ENCODE results near the gene DAZAP2. TPM values are rescaled to one million over a fixed set of nuclear protein-coding genes. Genes with fewer than 3 reads are reported as not detected.
A peak's percentile ranks its signal among the peaks of the same experiment; 100 is the strongest.
"Not testable (repeated sequence)": the region's sequence is repeated elsewhere in the genome, so short reads cannot be mapped to it uniquely, and the experiment has no call there.

DAZAP2 gene
- total RNA-seq, 2 donors from 2014 or later = 78.3 to 141 TPM

GRCh38 chr12:51246254-51246853 lies 7.7 kb downstream of the DAZAP2 start:
- Mint-ChIP-seq H3K4me3 (peak overlapping the region; percentile 69), H3K9me3 (no peaks in the 10 kb centered on the region), H3K4me1 (ENCODE audit: low read depth in 2 of 2) (peaks cover 42 to 44% of the 10 kb centered on the region in 2 donors), H3K27ac (peak overlapping the region; percentile 87 to 93), H3K36me3 (peaks cover 14% of the 10 kb centered on the region), H3K27me3 (no peaks in the 10 kb centered on the region)
- ATAC-seq = peak; percentile 80 to 81
- no peak for DNase-seq (ENCODE audit: low spot score)

GRCh38 chr12:51247523-51248206 lies 9.0 kb downstream of the DAZAP2 start:
- no peak for DNase-seq (ENCODE audit: low spot score)
- peak in 1 of 2 donors; percentile 22 for ATAC-seq
- Mint-ChIP-seq H3K4me3 (no peak overlapping the region), H3K27ac (peak overlapping the region; percentile 87 to 93), H3K36me3 (peaks cover 6% of the 10 kb centered on the region), H3K4me1 (ENCODE audit: low read depth in 2 of 2) (peaks cover 36 to 39% of the 10 kb centered on the region in 2 donors), H3K27me3 (no peaks in the 10 kb centered on the region), H3K9me3 (no peaks in the 10 kb centered on the region)

- DNase-seq (ENCODE audit: low spot score) = no peak
- Mint-ChIP-seq H3K4me3 (no peak overlapping the region), H3K27ac (no peak overlapping the region), H3K4me1 (ENCODE audit: low read depth in 2 of 2) (peaks cover 7 to 10% of the 10 kb centered on the region in 2 donors), H3K9me3 (no peaks in the 10 kb centered on the region), H3K36me3 (no peaks in the 10 kb centered on the region), H3K27me3 (no peaks in the 10 kb centered on the region)
- no peak for ATAC-seq
These were observed 14.7 kb downstream of the DAZAP2 start for GRCh38 chr12:51253276-51253675.

- Mint-ChIP-seq H3K4me3 (no peak overlapping the region), H3K9me3 (no peaks in the 10 kb centered on the region), H3K27me3 (no peaks in the 10 kb centered on the region), H3K36me3 (no peaks in the 10 kb centered on the region), H3K4me1 (ENCODE audit: low read depth in 2 of 2) (peaks cover 4 to 7% of the 10 kb centered on the region in 2 donors), H3K27ac (no peak overlapping the region)
- no peak for DNase-seq (ENCODE audit: low spot score)
- ATAC-seq = no peak
These were observed 15.9 kb downstream of the DAZAP2 start for GRCh38 chr12:51254536-51254935.

GRCh38 chr12:51259600-51259999 lies 21.0 kb downstream of the DAZAP2 start:
- not testable (repeated sequence) for ATAC-seq, H3K9me3 Mint-ChIP-seq, H3K27me3 Mint-ChIP-seq

GRCh38 chr12:51262758-51263177 lies 24.1 kb downstream of the DAZAP2 start:
- peaks cover 5% of the 10 kb centered on the region for H3K36me3 Mint-ChIP-seq
- DNase-seq (ENCODE audit: low spot score) = no peak

More at GRCh38 chr12:51259600-51259999, 21.0 kb downstream of the DAZAP2 start:
- not testable (repeated sequence) for DNase-seq (ENCODE audit: low spot score); H3K36me3 Mint-ChIP-seq; H3K27ac Mint-ChIP-seq; H3K4me3 Mint-ChIP-seq; H3K4me1 Mint-ChIP-seq (ENCODE audit: low read depth in 2 of 2)

GRCh38 chr12:51263341-51263740 lies 24.7 kb downstream of the DAZAP2 start:
- no peaks in the 10 kb centered on the region for H3K27me3 Mint-ChIP-seq
- no peaks in the 10 kb centered on the region for H3K9me3 Mint-ChIP-seq
- H3K27ac Mint-ChIP-seq = no peak overlapping the region
- peaks cover 17 to 22% of the 10 kb centered on the region in 2 donors for H3K4me1 Mint-ChIP-seq (ENCODE audit: low read depth in 2 of 2)
- DNase-seq (ENCODE audit: low spot score) = no peak
- H3K36me3 Mint-ChIP-seq = peaks cover 5% of the 10 kb centered on the region
- ATAC-seq = no peak
- H3K4me3 Mint-ChIP-seq = no peak overlapping the region

More at GRCh38 chr12:51262758-51263177, 24.1 kb downstream of the DAZAP2 start:
- H3K27ac Mint-ChIP-seq = peak overlapping the region in 1 of 2 donors; percentile 19
- no peaks in the 10 kb centered on the region for H3K9me3 Mint-ChIP-seq
- no peak overlapping the region for H3K4me3 Mint-ChIP-seq
- no peak for ATAC-seq
- no peaks in the 10 kb centered on the region for H3K27me3 Mint-ChIP-seq
- H3K4me1 Mint-ChIP-seq (ENCODE audit: low read depth in 2 of 2) = peaks cover 17 to 19% of the 10 kb centered on the region in 2 donors

GRCh38 chr12:51264297-51264696 lies 25.7 kb downstream of the DAZAP2 start:
- Mint-ChIP-seq H3K27me3 (no peaks in the 10 kb centered on the region), H3K9me3 (no peaks in the 10 kb centered on the region), H3K4me1 (ENCODE audit: low read depth in 2 of 2) (peaks cover 23 to 28% of the 10 kb centered on the region in 2 donors), H3K27ac (peak overlapping the region in 1 of 2 donors; percentile 28), H3K4me3 (peak overlapping the region; percentile 81), H3K36me3 (peaks cover 5% of the 10 kb centered on the region)
- DNase-seq (ENCODE audit: low spot score) (no peak), ATAC-seq (no peak)

GRCh38 chr12:51265024-51265423 lies 26.4 kb downstream of the DAZAP2 start:
- H3K27ac Mint-ChIP-seq = peak overlapping the region; percentile 44 to 76
- DNase-seq (ENCODE audit: low spot score) (no peak), ATAC-seq (peak; percentile 87)
- H3K4me1 Mint-ChIP-seq (ENCODE audit: low read depth in 2 of 2) = peaks cover 25 to 31% of the 10 kb centered on the region in 2 donors
- H3K27me3 Mint-ChIP-seq = no peaks in the 10 kb centered on the region
- H3K9me3 Mint-ChIP-seq = no peaks in the 10 kb centered on the region
- peaks cover 5% of the 10 kb centered on the region for H3K36me3 Mint-ChIP-seq
- H3K4me3 Mint-ChIP-seq = peak overlapping the region; percentile 81

GRCh38 chr12:51269174-51270066 lies 30.8 kb downstream of the DAZAP2 start:
- Mint-ChIP-seq H3K27ac (peak overlapping the region; percentile 50 to 73), H3K9me3 (no peaks in the 10 kb centered on the region), H3K4me1 (ENCODE audit: low read depth in 2 of 2) (peaks cover 35% of the 10 kb centered on the region in 2 donors), H3K4me3 (peak overlapping the region; percentile 86), H3K36me3 (peaks cover 5% of the 10 kb centered on the region), H3K27me3 (no peaks in the 10 kb centered on the region)
- peak in 1 of 2 donors; percentile 55 for ATAC-seq
- DNase-seq (ENCODE audit: low spot score) = no peak

- Mint-ChIP-seq H3K36me3 (peaks cover 3% of the 10 kb centered on the region), H3K4me3 (peak within 1 kb of the TSS; percentile 89), H3K4me1 (ENCODE audit: low read depth in 2 of 2) (peaks cover 28 to 30% of the 10 kb centered on the region in 2 donors), H3K27ac (peak within 1 kb of the TSS; percentile 50 to 88), H3K9me3 (no peaks in the 10 kb centered on the region), H3K27me3 (no peaks in the 10 kb centered on the region)
- peak; percentile 78 to 85 for ATAC-seq
- peak; percentile 76 for DNase-seq (ENCODE audit: low spot score)
These were observed 31.7 kb downstream of the DAZAP2 start, which contains the start of gene SMAGP for GRCh38 chr12:51270067-51270950. Gene SMAGP, minus strand, starts transcription at chr12:51270415. Its CDS starts 1,137 bp downstream, at chr12:51269278.

GRCh38 chr12:51270951-51271518 lies 32.4 kb downstream of the DAZAP2 start:
- no peak for DNase-seq (ENCODE audit: low spot score)
- ATAC-seq = no peak
- Mint-ChIP-seq H3K36me3 (no peaks in the 10 kb centered on the region), H3K4me1 (ENCODE audit: low read depth in 2 of 2) (peaks cover 20 to 26% of the 10 kb centered on the region in 2 donors), H3K9me3 (no peaks in the 10 kb centered on the region), H3K27ac (peak overlapping the region; percentile 43 to 88), H3K4me3 (peak overlapping the region; percentile 89), H3K27me3 (no peaks in the 10 kb centered on the region)

Measured in natural killer cell treated with Interleukin-12 subunit alpha and Interleukin-12 subunit beta and Interleukin-15 and Interleukin-18, amount 100 ng/mL, for 72 hours (primary cell).